GM06990 (cell line): ENCODE data around the gene PRR22.

ENCODE experiments used
- DNase-seq: peaks from one replicate; pipeline ENCODE4 v3.0.0-alpha.2; 2011; ENCODE audit not compliant: insufficient read length; ENCODE audit errors: extremely low read depth
- H3K27me3 ChIP-seq: replicated peaks from 2 replicates; pipeline ENCODE4 v1.6.0; 2011; ENCODE audit warnings: low read length; ENCODE audit not compliant: control insufficient read depth, insufficient read depth
- H3K36me3 ChIP-seq: 2 replicates; pipeline ENCODE4 v1.5.1; 2011; ENCODE audit warnings: low read length; ENCODE audit not compliant: control insufficient read depth, insufficient read depth
- H3K4me3 ChIP-seq: replicated peaks from 2 replicates; pipeline ENCODE4 v1.5.1; 2011; ENCODE audit warnings: low read depth, mild to moderate bottlenecking, control low read depth, low read length
- CTCF ChIP-seq: IDR thresholded peaks from 2 replicates; pipeline ENCODE4 v1.5.1; 2011; ENCODE audit warnings: low read length, control low read depth, mild to moderate bottlenecking, inconsistent platforms; ENCODE audit not compliant: insufficient read depth, poor library complexity, severe bottlenecking

The PRR22 gene

GRCh38 chr19:5778402-5778801, 6.1 kb downstream of the PRR22 start:
- Histone ChIP-seq H3K36me3 (no peaks in the 10 kb centered on the region), H3K27me3 (no peaks in the 10 kb centered on the region; the same call in 1 of the 2 replicates), H3K4me3 (no peak overlapping the region)
- TF ChIP-seq CTCF = no peak
- DNase-seq = no peak

GRCh38 chr19:5775668-5776309, 8.8 kb downstream of the PRR22 start:
- DNase-seq = no peak
- Histone ChIP-seq H3K4me3 (no peak overlapping the region), H3K36me3 (no peaks in the 10 kb centered on the region), H3K27me3 (no peaks in the 10 kb centered on the region; the same call in 1 of the 2 replicates)
- no peak for TF ChIP-seq CTCF

- Histone ChIP-seq H3K36me3 (no peaks in the 10 kb centered on the region), H3K4me3 (no peak overlapping the region), H3K27me3 (no peaks in the 10 kb centered on the region; the same call in 1 of the 2 replicates)
- no peak for TF ChIP-seq CTCF
- DNase-seq = no peak
These were observed 9.6 kb downstream of the PRR22 start for GRCh38 chr19:5774921-5775320.

- Histone ChIP-seq H3K27me3 (no peaks in the 10 kb centered on the region; the same call in 1 of the 2 replicates), H3K36me3 (no peaks in the 10 kb centered on the region), H3K4me3 (no peak overlapping the region)
- no peak for DNase-seq
- no peak for TF ChIP-seq CTCF
These were observed 11.3 kb downstream of the PRR22 start for GRCh38 chr19:5773276-5773675.

- no peak overlapping the region for H3K4me3 ChIP-seq
- H3K36me3 ChIP-seq = no peaks in the 10 kb centered on the region
- TF ChIP-seq CTCF = no peak
- no peaks in the 10 kb centered on the region; the same call in 1 of the 2 replicates for H3K27me3 ChIP-seq
- DNase-seq = no peak
These were observed 12.1 kb downstream of the PRR22 start for GRCh38 chr19:5772416-5772815.

- Histone ChIP-seq H3K27me3 (no peaks in the 10 kb centered on the region), H3K4me3 (no peak overlapping the region), H3K36me3 (no peaks in the 10 kb centered on the region)
- DNase-seq = no peak
- no peak for TF ChIP-seq CTCF
These were observed 16.6 kb downstream of the PRR22 start for GRCh38 chr19:5767949-5768348.
